OCI-LY7 (cell line): ENCODE measurements around the gene TICRR.

Experiments used
- CTCF ChIP-seq: fragments of 200-600 bp; sonication (generic); conservative IDR thresholded peaks from 2 replicates; pipeline ENCODE4 v1.5.1; 2014; ENCODE audit warnings: mild to moderate bottlenecking, antibody characterized with exemption, low read length, moderate library complexity, mixed read lengths
- EZH2phosphoT487 ChIP-seq: fragments of 200-600 bp; sonication (generic); IDR thresholded peaks from 2 replicates; pipeline ENCODE4 v1.6.1; 2018; ENCODE audit warnings: low read depth, borderline replicate concordance, mild to moderate bottlenecking, mixed run types, antibody characterized with exemption, low read length, moderate library complexity, mixed read lengths

- TF ChIP-seq CTCF, result no peak
- TF ChIP-seq EZH2phosphoT487, result no peak
These were observed 15.5 kb upstream of the TICRR start for GRCh38 chr15:89559769-89560264.
